Stimulated activated CD4-positive, alpha-beta T cell treated with anti-CD3 and anti-CD28 coated beads, Interleukin-2, amount 100 ng/mL, for 4 hours (primary cell): ENCODE measurements around the gene EHMT1.

Source experiments
- DNase-seq: peaks from one replicate; pipeline ENCODE4 v3.0.0-alpha.2; 2020; ENCODE audit warnings: low read depth

Gene EHMT1

GRCh38 chr9:137672907-137673791, 54.3 kb downstream of the EHMT1 start:
- DNase-seq: peak; percentile 36

- no peak for DNase-seq
Observed at GRCh38 chr9:137673886-137674285, 55.1 kb downstream of the EHMT1 start.

GRCh38 chr9:137674307-137674975, 55.6 kb downstream of the EHMT1 start:
- DNase-seq: no peak

GRCh38 chr9:137674976-137675320, 56.1 kb downstream of the EHMT1 start:
- DNase-seq: no peak

GRCh38 chr9:137676998-137677397, 58.2 kb downstream of the EHMT1 start:
- no peak for DNase-seq

- DNase-seq: no peak
Observed at GRCh38 chr9:137678202-137678601, 59.4 kb downstream of the EHMT1 start.

- DNase-seq: no peak
Observed at GRCh38 chr9:137679249-137679648, 60.4 kb downstream of the EHMT1 start.

GRCh38 chr9:137679695-137680305, 61.0 kb downstream of the EHMT1 start:
- no peak for DNase-seq

- DNase-seq: no peak
Observed at GRCh38 chr9:137680444-137681358, 61.9 kb downstream of the EHMT1 start.

GRCh38 chr9:137682428-137683105, 63.8 kb downstream of the EHMT1 start:
- no peak for DNase-seq

GRCh38 chr9:137683262-137683864, 64.6 kb downstream of the EHMT1 start:
- no peak for DNase-seq

GRCh38 chr9:137685035-137685740, 66.4 kb downstream of the EHMT1 start:
- DNase-seq: no peak

- DNase-seq: no peak
Observed at GRCh38 chr9:137685741-137686420, 67.1 kb downstream of the EHMT1 start.

GRCh38 chr9:137688261-137688660, 69.5 kb downstream of the EHMT1 start:
- no peak for DNase-seq

- DNase-seq: no peak
Observed at GRCh38 chr9:137688725-137689124, 69.9 kb downstream of the EHMT1 start.

- no peak for DNase-seq
Observed at GRCh38 chr9:137689745-137690529, 71.1 kb downstream of the EHMT1 start.

GRCh38 chr9:137690930-137691645, 72.3 kb downstream of the EHMT1 start:
- DNase-seq: no peak

GRCh38 chr9:137691646-137692351, 73.0 kb downstream of the EHMT1 start:
- DNase-seq: no peak
